Measurements from ENCODE around the gene STK33.

STK33 gene

GRCh38 chr11:8366316-8366715 lies 227.7 kb downstream of the STK33 start:
- no peak for TF ChIP-seq CTCF (IDR thresholded peaks at IDR 0.05; ENCODE audit: control extremely low read depth, extremely low read depth, low read depth, missing control alignments)
- DNase-seq (ENCODE audit: extremely low spot score) = no peak
- ChIA-PET POLR2A (no interaction called here), CTCF (interaction anchor here (1.7 kb wide), 1 partner anchor 10 kb away, joined by 3 read pairs; no protein-coding TSS in a partner anchor)

GRCh38 chr11:8365216-8365941 lies 228.6 kb downstream of the STK33 start:
- ChIA-PET POLR2A (no interaction called here), CTCF (interaction anchor here (0.9 to 1.7 kb wide), 3 partner anchors 8 to 19 kb away, joined by 3 to 4 read pairs (median 3); no protein-coding TSS in a partner anchor)
- DNase-seq (ENCODE audit: extremely low spot score) = no peak
- no peak for TF ChIP-seq CTCF (IDR thresholded peaks at IDR 0.05; ENCODE audit: control extremely low read depth, extremely low read depth, low read depth, missing control alignments)

- TF ChIP-seq CTCF (IDR thresholded peaks at IDR 0.05; ENCODE audit: control extremely low read depth, extremely low read depth, low read depth, missing control alignments) = no peak
- CTCF ChIA-PET = no interaction called here
- no peak for DNase-seq (ENCODE audit: extremely low spot score)
- POLR2A ChIA-PET = no interaction called here
These were observed 230.1 kb downstream of the STK33 start for GRCh38 chr11:8363921-8364320.

GRCh38 chr11:8362899-8363298 lies 231.1 kb downstream of the STK33 start:
- DNase-seq (ENCODE audit: extremely low spot score) = no peak
- TF ChIP-seq CTCF (IDR thresholded peaks at IDR 0.05; ENCODE audit: control extremely low read depth, extremely low read depth, low read depth, missing control alignments) = no peak
- ChIA-PET POLR2A (no interaction called here), CTCF (no interaction called here)

- ChIA-PET POLR2A (no interaction called here), CTCF (no interaction called here)
- TF ChIP-seq CTCF (IDR thresholded peaks at IDR 0.05; ENCODE audit: control extremely low read depth, extremely low read depth, low read depth, missing control alignments) = no peak
- no peak for DNase-seq (ENCODE audit: extremely low spot score)
These were observed 231.5 kb downstream of the STK33 start for GRCh38 chr11:8362491-8362890.

- CTCF ChIA-PET = no interaction called here
- POLR2A ChIA-PET = no interaction called here
These were observed 232.3 kb downstream of the STK33 start for GRCh38 chr11:8361664-8362210.

More at GRCh38 chr11:8361664-8362210, 232.3 kb downstream of the STK33 start:
- no peak for DNase-seq (ENCODE audit: extremely low spot score)
- no peak for TF ChIP-seq CTCF (IDR thresholded peaks at IDR 0.05; ENCODE audit: control extremely low read depth, extremely low read depth, low read depth, missing control alignments)
